GM21360 (cell line): ENCODE data around the gene TMEM131.
"Not testable (repeated sequence)": the region's sequence is repeated elsewhere in the genome, so short reads cannot be mapped to it uniquely, and the experiment has no call there.

ENCODE experiments used
- ATAC-seq: cut with Tn5 transposase; IDR thresholded peaks from one replicate; pipeline ENCODE4 v1.9.1; 2021; ENCODE audit warnings: mild to moderate bottlenecking, moderate library complexity; ENCODE audit not compliant: unreplicated experiment

TMEM131 gene

GRCh38 chr2:97995734-97996624, at the start of gene TMEM131:
TSS of gene TMEM131 (minus strand) at chr2:97995948. CDS start at chr2:97995662, 286 bp downstream.
- ATAC-seq: peak; percentile 59

- ATAC-seq: not testable (repeated sequence)
Measured at GRCh38 chr2:98044730-98045129, 49.0 kb upstream of the TMEM131 start.

- ATAC-seq: no peak
Measured at GRCh38 chr2:98043101-98043500, 47.4 kb upstream of the TMEM131 start.

GRCh38 chr2:98040331-98040939, 44.7 kb upstream of the TMEM131 start:
- no peak for ATAC-seq

- no peak for ATAC-seq
Measured at GRCh38 chr2:98039085-98039756, 43.5 kb upstream of the TMEM131 start.

GRCh38 chr2:98037666-98038336, 42.1 kb upstream of the TMEM131 start:
- no peak for ATAC-seq

- ATAC-seq: no peak
Measured at GRCh38 chr2:98037206-98037605, 41.5 kb upstream of the TMEM131 start.

- no peak for ATAC-seq
Measured at GRCh38 chr2:98036349-98037000, 40.7 kb upstream of the TMEM131 start.

GRCh38 chr2:98034745-98035144, 39.0 kb upstream of the TMEM131 start:
- no peak for ATAC-seq

GRCh38 chr2:98032086-98032485, 36.3 kb upstream of the TMEM131 start:
- ATAC-seq: no peak

- no peak for ATAC-seq
Measured at GRCh38 chr2:98029718-98030222, 34.0 kb upstream of the TMEM131 start.

- ATAC-seq: no peak
Measured at GRCh38 chr2:98028931-98029717, 33.4 kb upstream of the TMEM131 start.

GRCh38 chr2:98028101-98028561, 32.4 kb upstream of the TMEM131 start:
- ATAC-seq: no peak

- peak; percentile 47 for ATAC-seq
Measured at GRCh38 chr2:98027538-98027937, 31.8 kb upstream of the TMEM131 start.

GRCh38 chr2:98026927-98027522, 31.3 kb upstream of the TMEM131 start:
- peak; percentile 78 for ATAC-seq

GRCh38 chr2:98026292-98026691, 30.5 kb upstream of the TMEM131 start:
- ATAC-seq: no peak

- ATAC-seq: no peak
Measured at GRCh38 chr2:98025481-98026037, 29.8 kb upstream of the TMEM131 start.

- not testable (repeated sequence) for ATAC-seq
Measured at GRCh38 chr2:98022067-98022466, 26.3 kb upstream of the TMEM131 start.
